Measurements from ENCODE around the gene GLRA3.
"Not testable (repeated sequence)": the region's sequence is repeated elsewhere in the genome, so short reads cannot be mapped to it uniquely, and the experiment has no call there.

The GLRA3 gene

GRCh38 chr4:174648812-174649211, 180.2 kb downstream of the GLRA3 start:
- DNase-seq: no peak

GRCh38 chr4:174646326-174646725, 182.7 kb downstream of the GLRA3 start:
- no peak for DNase-seq

GRCh38 chr4:174640146-174640545, 188.9 kb downstream of the GLRA3 start:
- DNase-seq: no peak

DNA sequence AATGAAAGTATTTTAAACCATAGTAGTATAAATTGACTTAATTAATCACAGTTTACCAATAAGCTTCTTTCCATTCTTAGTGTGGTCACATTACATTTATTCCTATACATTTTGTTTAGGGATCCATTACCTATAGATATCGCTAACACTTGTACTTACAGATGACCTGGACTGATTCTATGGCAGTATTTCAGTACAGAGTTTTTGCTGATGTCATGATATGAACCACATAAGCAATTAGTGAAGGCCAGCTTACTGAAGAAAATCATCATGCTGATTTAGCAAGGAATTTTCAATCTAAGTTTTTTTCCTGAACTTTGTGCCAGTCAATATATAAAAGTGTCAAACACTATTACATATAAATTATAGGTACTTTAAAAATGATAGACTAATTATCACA, 193.3 kb downstream of the GLRA3 start:
- no peak for DNase-seq

- no peak for DNase-seq
Measured at GRCh38 chr4:174633399-174633798, 195.6 kb downstream of the GLRA3 start.

DNA sequence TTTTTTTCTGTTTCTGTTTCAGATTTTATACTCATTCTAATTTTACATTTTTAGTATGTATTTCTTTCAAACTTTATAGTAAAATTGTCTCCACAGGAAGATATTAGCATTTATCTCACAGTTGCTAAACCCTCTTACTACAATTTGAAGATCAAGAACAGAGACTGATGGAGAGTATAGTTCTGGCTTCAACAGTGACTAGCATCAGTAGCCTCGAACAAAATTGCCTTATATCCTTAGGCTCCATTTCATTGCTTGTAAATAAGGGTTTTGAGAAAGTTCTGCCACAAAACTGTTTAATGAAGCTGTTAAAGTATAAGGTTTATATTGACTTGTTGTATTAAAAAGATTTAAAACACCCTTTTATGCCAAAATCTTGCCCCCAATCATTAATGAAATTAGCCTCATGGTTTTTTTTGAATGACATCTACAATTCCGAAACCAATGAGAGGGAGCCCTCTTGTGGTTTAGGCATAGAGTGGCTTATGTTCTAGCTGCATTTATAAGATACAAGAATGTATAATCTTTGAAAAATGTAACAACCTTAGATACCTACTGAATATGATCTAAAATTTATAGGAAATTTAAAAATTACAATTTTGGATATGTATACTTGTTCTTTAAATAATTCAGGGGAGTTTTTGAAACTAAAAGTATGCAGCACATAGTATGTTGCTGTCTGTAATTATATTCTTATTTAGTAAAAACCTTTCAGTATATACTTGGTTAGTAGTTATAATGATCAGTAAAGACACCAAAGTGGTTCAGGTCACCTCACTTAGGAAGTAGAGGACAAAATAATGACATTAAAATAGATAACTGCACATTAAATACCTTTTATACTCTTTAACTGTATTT, 196.9 kb downstream of the GLRA3 start:
- no peak for DNase-seq

DNA sequence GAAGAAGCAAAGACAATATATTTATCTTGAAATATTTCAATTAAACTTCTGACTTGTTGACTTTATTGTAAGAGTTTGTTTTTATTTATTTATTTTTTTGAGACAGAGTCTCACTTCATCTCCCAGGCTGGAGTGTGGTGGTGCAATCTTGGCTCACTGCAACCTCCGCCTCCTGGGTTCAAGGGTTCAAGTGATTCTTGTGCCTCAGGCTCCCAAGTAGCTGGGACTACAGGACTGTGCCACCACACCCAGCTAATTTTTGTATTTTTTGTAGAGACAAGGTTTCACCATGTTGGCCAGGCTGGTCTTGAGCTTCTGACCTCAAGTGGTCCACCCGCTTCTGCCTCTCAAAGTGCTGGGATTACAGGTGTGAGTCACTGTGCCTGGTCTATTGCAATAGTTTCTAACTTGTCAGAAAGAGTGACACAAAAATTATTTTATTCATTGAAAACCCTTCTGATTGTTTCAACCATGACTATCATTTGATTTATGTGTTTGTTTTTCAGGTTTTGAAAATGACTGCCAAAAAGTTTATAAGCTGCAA, 199.1 kb downstream of the GLRA3 start:
- DNase-seq: not testable (repeated sequence)

DNA sequence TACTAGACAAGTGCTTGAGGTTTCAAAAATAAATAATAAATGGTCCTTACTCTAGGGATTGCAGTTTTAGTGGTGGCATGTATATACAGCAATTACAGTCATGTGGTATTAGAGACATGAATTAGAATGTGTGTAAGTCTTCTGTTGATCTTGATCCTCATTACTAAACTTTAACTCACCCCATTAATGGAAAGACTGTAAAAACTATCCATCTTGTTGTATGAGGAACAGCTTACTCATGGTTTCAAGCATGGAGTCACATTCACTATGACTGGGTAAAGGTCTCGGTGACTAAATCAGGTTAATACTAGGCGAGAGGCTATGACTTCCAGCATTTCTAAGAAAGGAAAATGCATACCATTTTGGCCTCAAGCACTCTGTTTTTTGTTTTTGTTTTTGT, 199.8 kb downstream of the GLRA3 start:
- DNase-seq: no peak

- DNase-seq: no peak
Measured at GRCh38 chr4:174628191-174628590, 200.9 kb downstream of the GLRA3 start.

GRCh38 chr4:174627473-174627872, 201.6 kb downstream of the GLRA3 start:
- no peak for DNase-seq

GRCh38 chr4:174626342-174627008, 202.6 kb downstream of the GLRA3 start:
- no peak for DNase-seq

DNA sequence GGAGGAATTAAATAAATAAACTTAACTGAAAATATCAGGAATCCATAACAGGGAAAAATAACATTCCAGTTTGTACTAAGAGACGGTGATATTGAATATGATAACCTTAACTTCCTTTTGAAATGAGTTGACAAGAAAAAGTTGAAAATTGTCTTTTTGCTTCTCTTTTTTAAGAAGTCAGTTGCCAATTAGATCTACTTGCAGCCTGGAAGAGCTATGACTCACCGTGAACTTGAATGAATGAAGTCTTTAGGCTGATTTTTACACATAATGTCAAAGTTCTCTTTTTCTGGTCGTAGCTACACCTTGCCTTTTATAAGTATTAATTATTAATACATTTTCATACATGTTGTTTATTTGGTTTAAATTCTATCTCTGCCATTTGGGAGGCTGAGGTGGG, 212.4 kb downstream of the GLRA3 start:
- DNase-seq: no peak

- no peak for DNase-seq
Measured at GRCh38 chr4:174613979-174614378, 215.1 kb downstream of the GLRA3 start.

DNA sequence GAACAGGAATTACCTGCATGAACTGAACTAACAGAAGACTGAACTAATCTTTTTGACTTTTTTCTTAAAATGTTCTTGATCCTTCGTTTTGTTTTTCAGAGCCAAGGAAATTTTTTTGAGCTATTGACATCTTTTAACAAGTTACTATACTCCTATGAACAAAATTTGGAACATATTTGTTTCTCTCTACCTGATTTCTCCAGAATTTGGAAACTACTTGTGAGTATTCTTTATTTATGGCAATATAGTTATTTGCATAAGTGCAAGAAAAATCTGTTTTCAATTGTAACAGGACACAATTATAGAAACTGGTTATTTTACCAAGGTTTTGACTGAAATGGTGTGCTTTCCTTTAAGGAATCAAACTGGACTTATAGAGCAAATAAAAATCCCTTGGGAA, 217.3 kb downstream of the GLRA3 start:
- DNase-seq: no peak

- no peak for DNase-seq
Measured at GRCh38 chr4:174607792-174608191, 221.3 kb downstream of the GLRA3 start.

DNA sequence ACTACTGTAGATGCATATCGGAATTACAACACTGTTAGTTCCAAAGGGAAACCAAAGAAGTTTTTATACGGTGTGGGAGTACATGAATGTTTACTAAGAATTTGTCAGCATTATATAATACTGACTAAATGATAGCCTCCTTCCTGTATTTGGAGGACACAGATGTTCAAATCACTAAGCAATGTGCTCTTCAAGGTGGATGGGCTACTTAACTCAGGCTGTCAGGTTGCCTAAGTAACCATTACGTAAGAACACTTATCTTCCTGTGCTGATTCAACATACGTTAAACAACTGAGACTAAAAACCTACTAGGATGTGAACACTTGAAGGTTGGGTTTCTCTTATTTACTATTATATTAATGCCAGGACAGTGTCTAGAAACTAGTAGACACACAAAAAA, 224.8 kb downstream of the GLRA3 start:
- DNase-seq: no peak

DNA sequence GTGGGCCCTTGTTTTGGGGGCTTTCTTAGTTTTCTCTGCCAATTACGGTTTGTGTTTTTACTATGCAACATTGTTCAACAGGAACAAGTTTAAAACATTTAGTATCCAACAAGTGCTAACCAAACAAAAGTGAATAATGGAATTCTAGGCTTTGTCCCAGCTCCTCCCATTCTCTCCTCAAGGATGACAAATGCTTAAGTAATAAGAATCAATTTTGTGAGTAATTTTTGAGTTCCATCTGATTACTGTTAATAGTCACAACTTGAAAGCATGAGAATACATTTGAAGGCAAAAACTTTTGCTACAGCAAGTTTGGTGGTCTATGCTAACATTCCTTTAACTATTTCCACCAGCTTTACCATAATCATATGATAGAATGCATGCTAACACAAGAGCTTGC, 228.7 kb downstream of the GLRA3 start:
- DNase-seq: no peak

DNA sequence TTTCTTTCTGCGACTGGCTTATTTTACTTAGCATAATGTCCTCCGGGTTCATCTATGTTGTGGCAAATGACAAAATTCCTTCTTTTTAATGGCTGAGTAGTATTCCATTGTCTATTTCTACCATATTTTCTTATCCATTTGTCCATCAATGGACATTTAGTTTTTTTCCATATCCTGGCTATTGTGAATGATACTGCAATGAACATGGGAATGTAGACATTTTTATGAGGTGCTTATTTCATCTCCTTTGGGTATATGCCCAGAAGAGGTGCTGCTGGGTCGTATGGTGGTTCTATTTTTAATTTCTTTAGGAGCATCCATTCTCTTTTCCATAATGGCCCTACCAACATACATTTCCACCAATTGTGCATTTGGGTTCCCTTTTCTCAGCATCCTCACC, 230.2 kb downstream of the GLRA3 start:
- DNase-seq: no peak

DNA sequence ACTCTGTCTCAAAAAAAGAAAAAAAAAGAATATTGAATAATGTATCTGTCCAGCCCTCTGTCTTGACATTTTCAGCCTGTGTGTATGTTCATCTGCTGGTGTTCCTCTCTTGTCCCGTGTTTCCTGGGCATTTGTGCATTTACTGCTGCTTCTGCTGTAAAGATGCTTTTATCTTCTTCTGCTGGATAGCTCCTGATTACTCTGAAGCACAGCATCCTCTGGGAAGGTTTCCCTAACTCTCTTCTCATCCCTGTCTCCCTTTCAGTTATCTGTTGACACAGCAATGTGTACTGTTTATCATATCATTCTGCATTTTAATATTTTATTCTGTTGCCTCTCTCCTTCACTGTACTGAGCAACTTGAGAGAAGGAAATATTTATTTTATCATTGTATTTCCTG, 232.5 kb downstream of the GLRA3 start:
- no peak for DNase-seq

DNA sequence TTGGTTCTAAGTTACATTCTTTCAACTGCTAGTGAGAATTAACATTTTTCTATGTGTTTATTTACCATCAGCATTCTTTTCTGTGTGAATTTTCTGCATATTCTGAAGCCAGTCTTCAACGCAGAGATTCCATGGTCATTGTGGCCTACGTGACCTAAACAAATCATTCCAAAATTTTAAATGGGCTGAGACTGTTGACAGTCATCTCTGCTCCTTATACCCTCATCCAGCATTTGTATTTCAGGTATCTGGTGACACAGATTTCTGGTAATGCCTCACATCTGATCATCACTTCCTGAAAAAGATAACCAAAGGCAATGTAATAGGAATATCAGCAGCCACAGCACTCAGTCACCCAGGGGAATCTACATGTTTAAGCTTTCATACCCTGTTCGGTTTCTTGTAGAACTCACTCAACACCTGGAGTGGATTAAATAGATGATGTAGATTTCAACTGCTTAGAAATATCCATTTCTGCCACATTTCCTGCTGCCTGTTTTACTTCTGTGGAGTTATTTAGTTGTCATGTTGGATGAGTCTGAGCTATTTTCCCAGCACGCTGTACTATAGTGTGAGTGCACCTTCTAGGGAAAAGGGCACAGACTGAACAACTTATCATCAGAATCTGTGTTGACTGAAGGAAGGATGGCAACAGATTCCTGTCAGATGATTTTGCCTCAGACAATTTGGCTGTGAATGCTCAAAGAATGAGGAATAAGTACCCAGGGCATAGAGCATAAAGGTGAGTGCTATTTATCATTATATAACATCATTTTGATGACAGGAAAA, 233.7 kb downstream of the GLRA3 start:
- no peak for DNase-seq

DNA sequence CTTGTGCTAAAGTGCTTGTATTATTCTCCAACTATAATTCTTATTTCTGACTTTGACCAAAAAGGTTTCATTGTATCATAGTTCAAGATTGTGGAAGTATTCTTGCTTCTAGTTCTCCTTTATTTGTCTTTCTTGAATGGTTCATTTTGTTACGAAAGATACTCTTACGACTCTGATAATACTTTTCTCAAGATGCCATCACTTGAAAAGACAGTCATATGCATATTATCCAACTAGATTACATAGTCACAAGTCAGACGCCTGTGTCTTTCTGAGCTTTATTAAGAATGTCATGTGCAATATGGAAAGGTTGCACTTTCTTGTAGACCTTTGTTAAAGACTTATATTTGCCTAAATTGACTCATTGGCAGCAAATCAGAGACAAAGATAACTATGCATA, 235.3 kb downstream of the GLRA3 start:
- no peak for DNase-seq

DNA sequence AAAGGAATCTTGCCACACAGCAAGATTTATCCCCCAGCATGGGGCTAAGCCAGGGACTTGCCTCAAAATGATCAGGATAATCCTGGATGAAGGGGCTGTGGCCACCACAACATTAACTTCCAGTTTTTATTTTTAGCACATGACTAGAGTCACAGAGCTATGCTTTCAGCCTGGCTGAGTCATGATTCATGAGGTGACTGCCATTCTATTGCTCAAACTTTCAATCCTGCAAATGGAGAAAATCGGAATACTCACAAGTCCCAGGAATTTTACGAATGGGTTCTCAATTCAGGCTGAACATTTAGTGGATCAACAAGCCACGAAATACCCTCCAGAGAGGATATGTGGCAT, 236.1 kb downstream of the GLRA3 start:
- DNase-seq: no peak

DNA sequence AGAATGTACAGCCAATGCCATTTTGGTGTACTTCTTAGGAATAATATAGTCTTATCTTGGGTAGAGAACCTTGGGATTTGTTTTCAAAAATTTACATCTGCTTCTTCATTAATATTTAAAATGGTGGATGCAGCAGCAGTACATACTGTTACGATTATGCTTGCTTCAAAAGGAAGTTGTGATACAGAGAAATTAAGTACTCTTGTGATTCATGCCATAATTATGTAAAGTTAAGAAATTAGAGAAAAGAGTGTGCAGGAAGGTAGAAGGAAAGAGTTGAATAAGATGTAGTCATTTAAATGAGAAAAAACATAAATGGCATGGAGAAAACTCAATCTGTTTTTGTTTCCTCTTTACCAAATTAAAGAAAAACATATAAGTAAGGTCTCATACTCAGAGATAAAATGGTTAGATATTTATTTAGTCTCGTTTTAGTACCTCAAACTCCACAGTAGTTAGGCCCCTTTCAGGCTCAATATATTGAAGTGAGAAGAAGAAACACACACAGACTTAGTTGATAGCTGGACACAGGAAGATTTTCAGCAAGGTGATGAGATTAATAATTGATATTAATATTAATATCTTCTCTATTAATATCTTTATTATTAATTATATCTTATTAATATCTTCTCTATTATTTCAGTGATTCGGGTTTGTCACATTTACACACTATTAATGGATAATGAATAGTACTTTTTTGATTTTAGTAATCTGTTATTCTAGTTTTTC, 236.6 kb downstream of the GLRA3 start:
- no peak for DNase-seq
